ENCODE data around the gene PIEZO2.
A peak's percentile ranks its signal among the peaks of the same experiment; 100 is the strongest.

PIEZO2 gene

GRCh38 chr18:11106894-11107293 is 42.5 kb downstream of the PIEZO2 start:
- DNase-seq (ENCODE audit: low read depth): no peak
- in situ Hi-C loops (cut with HindIII; ENCODE audit: low sequenced_read_pairs): no loop called here
- no peak for TF ChIP-seq CTCF (IDR thresholded peaks at IDR 0.05; ENCODE audit: low read depth, low read length, missing control alignments)
- H3K4me3 ChIP-seq (ENCODE audit: low read depth, low read length): no peak overlapping the region

- in situ Hi-C loops (cut with HindIII; ENCODE audit: low sequenced_read_pairs): no loop called here
These were observed 43.9 kb downstream of the PIEZO2 start for GRCh38 chr18:11105463-11105862.

GRCh38 chr18:11104307-11104706 is 45.1 kb downstream of the PIEZO2 start:
- in situ Hi-C loops (cut with HindIII; ENCODE audit: low sequenced_read_pairs): no loop called here
- no peak overlapping the region for H3K4me3 ChIP-seq (ENCODE audit: low read depth, low read length)
- no peak for DNase-seq (ENCODE audit: low read depth)
- no peak for TF ChIP-seq CTCF (IDR thresholded peaks at IDR 0.05; ENCODE audit: low read depth, low read length, missing control alignments)

More at GRCh38 chr18:11105463-11105862, 43.9 kb downstream of the PIEZO2 start:
- no peak for DNase-seq (ENCODE audit: low read depth)
- H3K4me3 ChIP-seq (ENCODE audit: low read depth, low read length): no peak overlapping the region
- TF ChIP-seq CTCF (IDR thresholded peaks at IDR 0.05; ENCODE audit: low read depth, low read length, missing control alignments): no peak

GRCh38 chr18:11096839-11097750 is 52.3 kb downstream of the PIEZO2 start:
- no peak for TF ChIP-seq CTCF (IDR thresholded peaks at IDR 0.05; ENCODE audit: low read depth, low read length, missing control alignments)
- in situ Hi-C loops (cut with HindIII; ENCODE audit: low sequenced_read_pairs): no loop called here
- H3K4me3 ChIP-seq (ENCODE audit: low read depth, low read length): no peak overlapping the region
- DNase-seq (ENCODE audit: low read depth): no peak

- in situ Hi-C loops (cut with HindIII; ENCODE audit: low sequenced_read_pairs): no loop called here
- no peak overlapping the region for H3K4me3 ChIP-seq (ENCODE audit: low read depth, low read length)
- peak; percentile 2 for DNase-seq (ENCODE audit: low read depth)
- TF ChIP-seq CTCF (IDR thresholded peaks at IDR 0.05; ENCODE audit: low read depth, low read length, missing control alignments): no peak
These were observed 53.0 kb downstream of the PIEZO2 start for GRCh38 chr18:11096411-11096810.

GRCh38 chr18:11095674-11096293 is 53.6 kb downstream of the PIEZO2 start:
- no peak for DNase-seq (ENCODE audit: low read depth)
- no peak overlapping the region for H3K4me3 ChIP-seq (ENCODE audit: low read depth, low read length)
- in situ Hi-C loops (cut with HindIII; ENCODE audit: low sequenced_read_pairs): no loop called here
- no peak for TF ChIP-seq CTCF (IDR thresholded peaks at IDR 0.05; ENCODE audit: low read depth, low read length, missing control alignments)

All from astrocyte of the cerebellum (primary cell).